HG03196 (cell line): ENCODE measurements around the gene CNTNAP4.

ENCODE experiments used
- ATAC-seq: cut with Tn5 transposase; IDR thresholded peaks from one replicate; pipeline ENCODE4 v1.9.1; 2021; ENCODE audit not compliant: unreplicated experiment

Gene CNTNAP4

DNA sequence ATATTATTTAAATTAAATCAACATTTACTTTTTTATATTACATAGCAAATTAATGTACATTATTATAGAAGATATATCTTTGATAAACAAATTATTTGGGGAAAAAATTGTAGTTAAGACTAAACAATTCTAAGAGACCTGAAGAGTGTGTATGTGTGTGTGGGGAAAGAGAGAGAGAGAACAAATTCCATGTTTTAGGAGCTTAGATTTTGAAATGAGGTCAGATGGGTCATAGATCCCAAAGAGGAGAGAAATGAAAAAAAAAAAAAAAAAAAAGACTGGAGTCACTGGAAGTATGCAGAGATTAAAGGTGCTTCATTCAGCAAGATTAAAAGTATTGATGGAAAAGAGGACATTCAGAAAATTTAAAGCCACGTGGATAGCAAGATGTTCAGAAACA lies 206.8 kb downstream of the CNTNAP4 start:
- ATAC-seq, result no peak

DNA sequence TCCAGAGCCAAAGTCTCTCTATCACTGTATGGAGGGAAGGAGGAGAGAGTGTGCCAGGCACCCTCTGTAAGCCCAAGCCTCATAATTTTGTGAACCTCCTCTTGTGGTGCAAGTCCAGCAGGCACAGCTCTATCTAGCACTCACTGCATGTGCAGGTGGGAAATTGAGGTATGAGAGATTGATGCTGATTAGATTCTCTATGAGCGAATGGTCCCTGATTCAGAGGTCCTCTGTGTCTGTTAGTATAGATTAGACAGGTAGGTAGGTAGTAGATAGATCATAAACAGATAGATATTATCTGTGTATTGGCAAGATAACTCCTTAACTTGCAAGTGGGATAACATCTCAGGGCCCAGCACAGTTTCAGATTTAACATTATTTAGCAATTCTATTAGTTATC lies 209.5 kb downstream of the CNTNAP4 start:
- ATAC-seq, result no peak

DNA sequence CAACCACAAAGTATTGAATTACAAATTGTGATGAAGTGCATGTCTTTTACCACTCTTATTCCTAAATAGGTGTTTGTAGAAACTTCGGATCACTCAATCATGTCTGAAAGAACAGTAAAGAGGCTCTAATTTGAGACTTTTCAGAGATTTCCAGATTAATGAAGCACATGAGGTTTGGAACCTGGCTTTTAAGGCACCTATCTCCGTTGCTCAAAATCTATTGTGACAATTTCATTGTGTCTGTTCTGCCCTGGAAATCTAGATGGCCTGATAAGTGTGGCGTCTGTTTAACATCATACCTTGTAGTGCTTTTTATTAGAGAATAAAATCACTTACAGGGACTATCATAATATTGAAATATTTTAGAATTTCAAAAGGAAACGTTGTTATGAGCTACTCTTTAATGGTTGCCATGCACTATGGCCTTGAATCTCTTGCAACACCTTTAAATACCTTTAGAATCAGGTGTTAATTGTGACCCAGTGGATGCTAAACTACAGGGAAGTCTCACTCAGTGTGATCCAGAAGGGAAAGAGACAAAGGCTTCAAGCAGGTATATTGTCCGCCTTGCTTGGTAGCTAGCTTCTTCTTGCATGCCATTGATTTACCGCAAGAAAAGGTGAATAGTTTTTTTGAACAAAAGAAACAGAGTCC lies 210.3 kb downstream of the CNTNAP4 start:
- no peak for ATAC-seq

DNA sequence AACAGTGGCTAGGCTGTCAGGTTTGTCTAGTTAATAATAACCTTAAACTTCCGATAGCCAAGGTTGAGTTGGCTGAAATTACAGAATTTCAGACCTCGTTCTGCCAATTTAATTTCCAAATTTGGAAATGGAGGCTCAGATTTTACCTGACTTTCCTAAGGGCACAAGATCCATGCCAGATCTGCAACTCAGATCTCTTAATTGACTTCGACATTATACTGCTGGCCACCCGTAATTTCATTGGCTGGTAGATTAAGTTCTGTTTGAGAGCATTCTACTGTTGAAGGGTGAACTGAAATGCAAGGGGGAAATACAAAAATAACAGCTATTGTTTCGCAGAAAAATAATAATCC lies 210.8 kb downstream of the CNTNAP4 start:
- ATAC-seq, result no peak

DNA sequence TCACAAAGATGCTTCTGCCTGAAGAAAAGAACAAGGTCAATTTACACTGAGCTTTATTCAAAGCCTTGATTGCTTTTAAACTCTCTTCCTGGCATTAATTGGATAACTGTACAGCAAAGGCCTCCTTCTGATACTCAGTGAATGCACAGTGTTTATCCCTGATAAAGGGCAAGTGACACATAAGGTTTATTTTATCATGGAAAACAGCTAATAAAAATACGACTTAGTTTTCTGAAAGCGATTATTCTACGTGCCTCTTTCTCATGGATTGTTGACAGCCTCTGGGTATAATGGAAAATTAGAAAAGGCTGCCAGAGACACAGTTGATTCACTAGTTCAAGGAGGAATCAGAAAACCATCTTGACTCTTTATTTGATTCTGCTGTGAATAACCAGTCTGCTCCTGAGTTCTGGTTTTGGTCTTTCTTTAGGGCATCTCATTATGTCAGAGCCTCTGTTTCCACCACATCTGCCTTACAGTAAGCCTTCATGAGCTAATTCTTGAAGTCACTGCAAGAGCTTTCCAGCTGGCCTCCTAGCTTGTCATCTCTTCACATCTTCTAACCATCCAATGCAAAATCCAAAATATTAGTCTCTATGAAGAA lies 212.9 kb downstream of the CNTNAP4 start:
- no peak for ATAC-seq

DNA sequence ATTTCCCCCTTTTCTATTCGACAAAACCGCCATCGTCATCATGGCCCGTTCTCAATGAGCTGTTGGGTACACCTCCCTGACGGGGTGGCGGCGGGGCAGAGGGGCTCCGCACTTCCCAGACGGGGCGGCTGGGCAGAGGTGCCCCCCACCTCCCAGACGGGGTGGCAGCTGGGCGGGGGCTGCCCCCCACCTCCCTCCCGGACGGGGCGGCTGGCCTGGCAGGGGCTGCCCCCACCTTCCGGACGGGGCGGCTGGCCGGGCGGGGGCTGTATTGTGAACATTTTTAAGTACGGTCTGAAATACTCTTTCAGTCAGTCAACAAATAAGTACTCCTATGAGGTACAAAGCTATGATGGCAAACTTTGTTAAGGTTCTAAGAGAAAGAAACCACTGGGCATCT lies 222.8 kb downstream of the CNTNAP4 start:
- ATAC-seq, result no peak

DNA sequence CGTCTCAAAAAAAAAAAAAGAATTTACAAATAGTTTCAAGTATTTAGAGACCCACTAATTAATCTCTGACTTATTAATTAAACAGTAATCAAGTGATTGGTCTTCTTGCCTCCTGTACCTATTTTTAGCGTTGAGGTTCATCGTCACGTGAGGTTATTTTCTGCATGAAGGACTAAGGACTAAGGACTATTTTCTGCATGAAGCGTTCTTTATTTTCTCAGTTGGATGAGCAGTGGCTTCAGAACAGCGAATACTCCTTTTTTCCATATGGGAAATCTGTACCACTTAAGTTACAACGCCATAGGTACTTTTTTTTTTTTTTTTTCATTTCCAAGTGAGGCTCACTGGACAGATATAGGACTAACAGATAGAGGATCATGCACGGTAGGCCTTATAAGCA lies 224.9 kb downstream of the CNTNAP4 start:
- ATAC-seq, result no peak

DNA sequence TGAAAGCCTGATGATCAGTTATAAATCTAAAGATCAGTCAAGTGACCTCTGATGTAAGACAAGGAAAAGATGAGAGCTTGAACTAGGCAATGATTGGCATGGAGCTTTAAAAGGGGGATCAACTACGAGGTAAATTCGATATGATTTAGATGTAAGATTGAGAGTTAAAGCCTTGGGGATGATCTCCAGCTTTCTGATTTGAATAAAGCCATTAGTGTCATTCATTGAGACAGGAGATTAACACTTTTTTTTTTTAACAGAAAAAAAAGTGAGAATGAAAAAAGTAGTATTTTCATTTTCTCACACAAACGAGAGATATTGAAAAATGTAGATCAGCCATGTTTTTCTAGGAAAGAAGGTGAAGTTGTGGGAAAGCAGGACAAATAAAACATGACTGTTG lies 225.4 kb downstream of the CNTNAP4 start:
- no peak for ATAC-seq

DNA sequence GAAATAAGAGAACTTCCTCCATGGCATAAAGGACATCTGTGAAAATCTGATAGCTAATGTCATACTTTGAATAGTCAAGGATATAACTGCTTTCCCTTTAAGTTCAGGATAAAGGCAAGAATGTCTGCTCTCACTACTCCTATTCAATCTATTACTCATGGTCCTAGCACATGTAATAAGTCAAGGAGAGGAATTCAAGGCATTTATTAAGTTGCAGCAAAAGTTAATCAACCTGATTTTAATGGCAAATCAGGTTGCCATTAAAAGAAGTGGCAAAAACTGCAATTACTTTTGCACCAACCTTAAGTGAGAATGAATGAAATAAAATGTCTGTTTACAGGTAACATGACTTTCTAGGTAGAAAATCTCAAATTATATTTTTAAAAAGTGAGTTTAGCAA lies 225.9 kb downstream of the CNTNAP4 start:
- ATAC-seq, result no peak

DNA sequence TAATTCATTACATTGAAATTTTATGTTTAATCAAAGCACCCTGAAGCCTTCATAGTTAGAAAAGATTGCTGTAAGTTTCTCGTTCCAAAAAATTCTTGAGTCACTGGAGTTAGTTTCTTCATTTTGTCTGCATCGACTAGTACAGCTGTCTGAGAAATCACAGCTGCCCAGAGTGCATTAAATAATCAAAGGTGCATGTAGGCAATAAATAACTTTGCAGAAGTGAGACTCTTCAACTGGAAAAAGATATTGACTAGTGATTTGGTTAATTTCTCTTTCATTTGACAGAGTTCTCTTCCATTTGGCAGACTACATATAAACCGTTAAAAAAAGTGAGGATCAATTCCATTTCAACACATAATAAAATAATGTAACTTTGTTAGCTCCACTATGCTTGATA lies 234.0 kb downstream of the CNTNAP4 start:
- no peak for ATAC-seq

DNA sequence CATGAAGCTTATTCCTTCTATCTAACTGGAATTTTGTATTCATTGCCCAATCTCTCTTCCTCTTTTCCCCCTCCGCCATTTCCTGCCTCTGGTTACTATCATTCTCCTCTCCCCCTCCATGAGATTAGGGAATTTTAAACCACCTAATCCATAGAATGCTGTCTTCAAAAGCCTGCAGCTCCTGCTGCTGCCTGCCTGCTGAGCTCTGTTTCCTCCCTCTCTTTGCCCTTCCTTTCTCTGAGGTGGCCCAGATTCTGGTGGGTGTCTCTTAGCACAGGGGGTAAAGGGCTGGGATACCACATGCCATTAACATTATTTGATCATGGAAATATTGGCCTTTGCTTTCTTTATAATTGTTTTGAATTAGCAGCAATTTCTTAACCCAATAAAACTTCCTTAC lies 241.6 kb downstream of the CNTNAP4 start:
- ATAC-seq, result no peak

DNA sequence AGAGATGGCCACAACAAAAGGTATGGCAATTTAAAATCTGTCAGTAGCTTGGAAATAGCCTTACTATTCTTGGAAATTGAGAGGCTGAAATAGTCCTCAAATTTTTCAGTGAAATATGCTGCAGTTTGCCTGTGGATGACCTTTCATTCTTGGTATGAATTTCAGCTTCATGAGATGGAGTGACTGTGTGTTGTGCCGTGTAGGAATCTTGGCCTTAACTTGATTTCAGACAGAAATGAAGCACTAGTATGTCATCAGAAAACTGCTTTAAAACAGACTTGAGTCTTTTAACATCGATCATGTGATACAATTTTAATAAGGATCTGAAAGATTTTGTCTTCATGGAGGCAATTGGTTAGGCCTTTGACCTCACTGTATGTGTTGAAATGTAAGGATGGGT lies 247.2 kb downstream of the CNTNAP4 start:
- no peak for ATAC-seq

DNA sequence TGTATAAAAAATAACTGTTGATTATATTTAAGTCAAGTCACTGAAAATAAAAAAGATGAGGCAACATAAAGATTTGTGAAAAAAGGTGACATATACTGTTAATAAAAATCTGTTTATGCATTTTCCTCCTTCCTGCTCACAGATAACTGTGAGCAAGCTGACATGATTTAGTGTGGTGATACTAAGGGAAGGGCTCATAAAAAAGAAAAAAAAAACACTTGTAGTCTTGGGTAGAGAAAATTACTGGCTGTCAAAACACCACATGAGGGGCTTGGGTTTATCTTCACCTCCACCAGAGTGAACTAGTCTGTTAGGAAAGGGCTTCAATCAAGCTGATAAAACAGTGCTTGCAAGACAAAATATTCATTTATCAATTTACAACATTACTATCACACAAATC lies 247.6 kb downstream of the CNTNAP4 start:
- ATAC-seq, result no peak

DNA sequence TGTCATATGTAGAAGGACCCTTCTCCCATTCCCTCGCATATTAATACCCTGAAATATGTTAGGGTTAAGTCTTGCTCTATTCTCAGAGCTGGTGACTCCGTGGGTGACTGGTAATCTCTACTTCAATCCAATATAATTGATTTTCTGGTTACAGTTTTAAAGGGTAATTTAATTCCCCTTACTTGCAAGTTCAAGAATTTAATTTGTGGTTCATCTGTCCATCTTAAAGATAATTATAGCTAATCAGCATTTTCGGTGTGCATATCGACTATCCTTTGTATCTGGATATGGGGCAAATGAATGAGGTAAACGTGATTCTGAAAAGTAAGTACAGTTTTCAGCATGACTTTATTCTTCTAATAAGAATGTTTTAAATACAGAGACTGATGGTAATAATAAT lies 250.0 kb downstream of the CNTNAP4 start:
- ATAC-seq, result no peak

DNA sequence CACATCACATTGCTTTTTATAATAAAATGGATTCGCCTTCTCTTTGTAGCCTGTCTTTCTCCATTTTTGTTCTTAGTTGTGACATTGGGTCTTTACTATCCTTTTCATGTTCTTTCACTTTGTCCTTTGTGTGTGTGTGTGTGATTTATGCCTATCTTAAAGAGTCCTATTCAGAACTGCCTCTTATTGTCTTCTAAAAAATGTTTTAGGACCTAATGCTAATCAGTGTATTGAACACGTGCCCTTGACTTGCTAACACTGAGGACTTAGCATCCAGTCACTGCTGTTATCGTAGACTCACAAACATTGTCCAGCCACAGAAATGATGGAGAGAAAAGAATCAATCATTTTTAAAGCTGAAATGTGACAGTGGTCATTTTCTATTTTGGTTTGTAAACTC lies 251.9 kb downstream of the CNTNAP4 start:
- ATAC-seq, result no peak

DNA sequence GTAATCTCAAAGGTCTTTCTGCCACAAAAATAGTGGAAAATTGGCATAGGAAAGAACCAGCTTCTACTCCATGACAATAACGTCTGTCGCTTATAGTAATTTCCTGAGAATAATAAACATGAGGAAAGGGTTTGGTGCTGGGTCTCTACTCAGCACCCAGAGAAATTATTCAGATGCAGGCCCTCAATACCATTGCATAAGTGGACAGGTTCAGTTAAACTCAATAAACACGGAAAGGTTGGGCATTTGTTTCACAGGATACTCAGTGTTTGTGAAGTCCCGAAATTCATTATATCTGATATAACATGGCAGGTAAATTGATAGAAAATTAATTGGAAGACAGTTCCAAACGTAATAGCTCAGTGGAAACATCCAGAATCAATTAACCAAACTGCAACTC lies 254.0 kb downstream of the CNTNAP4 start:
- ATAC-seq, result no peak

DNA sequence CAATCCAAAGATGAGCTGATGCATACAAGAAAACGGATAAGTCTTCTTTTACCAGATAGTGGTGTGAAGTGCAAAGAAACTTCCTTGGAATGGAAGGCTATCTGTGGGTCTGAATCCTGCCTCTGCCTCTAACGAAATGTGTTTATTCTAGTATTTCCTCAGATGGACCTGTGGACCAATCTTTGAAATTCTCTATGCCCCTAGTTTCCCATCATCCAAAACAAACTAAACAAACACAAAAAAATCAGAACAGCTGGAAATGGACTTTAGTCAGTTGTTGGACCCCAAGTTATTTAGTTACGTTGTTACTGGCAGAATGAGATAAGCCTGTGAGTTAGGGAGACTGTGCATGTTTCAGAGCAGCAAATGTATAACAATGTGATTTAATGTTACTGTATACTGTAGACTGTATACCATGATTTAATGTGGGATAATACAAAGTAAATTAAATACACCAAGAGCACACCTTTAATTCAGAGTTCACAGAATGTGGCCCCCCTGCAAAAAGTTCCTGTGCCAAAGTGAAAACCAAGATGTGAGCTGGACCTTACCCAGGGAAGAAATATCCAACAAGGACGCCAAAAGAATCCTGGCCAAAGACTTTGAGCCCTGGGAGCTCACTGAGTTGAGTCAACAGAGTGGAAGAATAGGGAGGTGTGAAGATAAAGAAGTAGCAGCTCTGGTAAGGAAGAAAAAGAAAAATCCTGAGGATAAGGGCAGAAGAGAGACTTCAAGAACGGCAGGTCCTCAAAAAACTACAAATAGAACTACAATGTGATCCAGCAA lies 255.2 kb downstream of the CNTNAP4 start:
- no peak for ATAC-seq

DNA sequence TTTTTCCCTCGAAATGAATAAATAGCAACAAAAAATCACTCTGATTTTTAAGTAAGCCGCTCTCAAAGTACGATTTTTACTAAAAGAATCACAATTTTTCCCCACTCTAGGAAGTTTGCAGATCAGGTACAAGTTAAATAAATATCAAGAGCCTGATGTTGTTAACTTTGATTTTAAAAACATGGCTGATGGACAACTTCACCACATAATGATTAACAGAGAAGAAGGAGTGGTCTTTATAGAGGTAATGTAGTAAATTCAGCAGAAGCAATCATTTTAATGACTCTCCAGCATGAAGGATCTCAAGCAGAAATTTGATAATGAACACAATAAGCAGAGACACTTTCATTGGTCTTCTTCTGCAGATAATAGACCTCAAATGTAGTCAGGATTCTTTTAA lies 262.4 kb downstream of the CNTNAP4 start:
- no peak for ATAC-seq

DNA sequence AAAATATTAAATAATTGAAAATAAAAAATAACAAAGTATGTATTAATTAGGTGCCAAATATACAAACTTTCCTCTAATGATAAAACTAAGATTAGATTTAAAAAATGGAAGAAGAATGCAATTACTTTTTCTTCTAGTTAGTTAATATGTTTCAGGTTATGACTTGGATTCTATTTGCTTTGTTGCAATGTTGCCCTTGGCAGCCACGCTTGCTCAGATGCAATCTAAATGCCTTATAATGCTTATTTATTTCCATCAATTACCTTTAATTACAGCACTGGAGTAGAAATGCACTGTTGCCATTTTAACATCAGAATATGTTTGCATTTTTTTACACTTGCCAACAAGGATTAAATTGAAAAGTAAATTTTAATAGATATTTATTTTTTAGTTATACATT lies 263.9 kb downstream of the CNTNAP4 start:
- ATAC-seq, result no peak

DNA sequence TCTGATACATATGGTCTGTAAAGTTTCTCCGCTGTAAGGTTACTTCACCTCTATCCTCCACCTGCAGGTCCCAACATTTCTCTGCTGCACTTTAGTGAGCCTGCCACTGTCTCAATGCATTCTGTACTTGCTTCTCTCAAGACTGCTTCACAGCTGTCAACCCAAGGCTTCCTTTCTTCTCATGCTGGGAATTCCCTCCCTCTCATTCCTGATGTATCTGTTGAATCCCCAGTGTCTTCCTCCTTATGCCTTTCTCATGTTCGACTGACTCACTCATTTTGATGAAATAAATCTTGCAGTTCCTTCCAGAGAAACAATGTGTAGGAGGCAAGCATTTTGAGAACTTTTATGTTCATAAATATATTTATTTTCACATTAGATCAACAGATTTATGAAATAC lies 288.3 kb downstream of the CNTNAP4 start:
- no peak for ATAC-seq

DNA sequence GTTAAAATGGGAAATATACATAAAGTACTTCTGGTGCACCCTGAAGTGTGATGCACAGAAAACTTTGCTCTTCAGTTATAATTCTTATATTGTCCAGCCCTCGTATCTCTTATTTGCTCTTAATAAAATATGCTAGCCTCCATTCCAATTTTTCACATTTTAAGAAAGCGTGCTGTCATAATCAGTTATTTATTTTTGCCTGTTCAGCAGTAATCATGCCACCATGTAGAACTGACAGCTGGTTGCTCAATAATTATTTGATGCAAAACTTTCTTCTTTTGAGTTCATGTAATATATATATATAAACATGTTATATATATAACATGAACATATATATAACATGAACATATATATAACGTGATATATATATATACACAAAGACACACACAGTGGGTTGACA lies 294.6 kb downstream of the CNTNAP4 start:
- ATAC-seq, result no peak

DNA sequence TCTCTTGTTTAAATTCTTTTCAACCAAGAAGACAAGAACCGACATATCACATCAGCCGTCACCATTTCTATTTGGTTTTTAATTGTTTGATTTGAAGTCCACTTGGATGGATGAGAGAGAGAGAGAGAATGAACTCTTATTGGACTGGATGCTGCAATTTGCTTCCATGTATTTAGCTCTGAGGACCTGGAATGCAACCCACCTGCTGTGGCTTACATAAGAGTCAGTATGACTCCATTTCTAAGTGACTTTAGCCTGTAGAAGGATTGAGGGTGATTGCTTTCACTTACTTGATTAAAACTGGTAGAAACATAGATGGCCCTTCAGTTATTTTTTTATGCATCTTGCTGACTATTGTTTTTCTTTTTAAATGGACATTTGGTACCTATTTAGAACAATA lies 296.1 kb downstream of the CNTNAP4 start:
- ATAC-seq, result no peak

DNA sequence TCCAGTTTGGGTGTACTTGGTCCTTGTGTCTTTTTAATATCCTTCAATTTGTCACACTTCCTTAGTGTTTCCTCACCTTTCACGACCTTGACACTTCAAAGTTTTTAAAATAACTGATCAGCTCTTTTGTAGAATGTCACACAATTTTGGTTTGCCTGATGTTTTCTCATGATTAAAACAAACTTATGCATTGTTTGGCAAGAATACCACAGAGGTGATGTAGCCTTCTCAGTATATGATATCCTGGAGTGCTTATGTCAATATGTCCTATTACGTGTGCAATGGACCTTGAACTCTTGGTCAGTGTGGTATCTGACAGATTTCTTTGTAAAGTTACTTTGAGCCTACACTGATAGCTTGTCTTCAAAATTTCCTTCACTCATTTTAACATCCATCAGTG lies 297.4 kb downstream of the CNTNAP4 start:
- ATAC-seq, result no peak
